ENCODE measurements around the gene KCNK10. TPM values are rescaled to one million over a fixed set of nuclear protein-coding genes. Genes with fewer than 3 reads are reported as not detected.

The KCNK10 gene
- 0.60 TPM for total RNA-seq

GRCh38 chr14:88323086-88323522 lies at the start of gene KCNK10:
TSS of gene KCNK10 (minus strand) at chr14:88323269. CDS start at chr14:88322798, 471 bp downstream.
- DNase-seq (ENCODE audit: low spot score), result no peak

GRCh38 chr14:88369496-88369895 lies 46.4 kb upstream of the KCNK10 start:
- no peak for DNase-seq (ENCODE audit: low spot score)

- DNase-seq (ENCODE audit: low spot score), result no peak
These were observed 41.8 kb upstream of the KCNK10 start for GRCh38 chr14:88364710-88365413.

GRCh38 chr14:88363644-88364043 lies 40.6 kb upstream of the KCNK10 start:
- DNase-seq (ENCODE audit: low spot score), result no peak

- DNase-seq (ENCODE audit: low spot score), result no peak
These were observed 36.4 kb upstream of the KCNK10 start for GRCh38 chr14:88359500-88359899.

- no peak for DNase-seq (ENCODE audit: low spot score)
These were observed 31.3 kb upstream of the KCNK10 start for GRCh38 chr14:88354358-88354757.

GRCh38 chr14:88352698-88353097 lies 29.6 kb upstream of the KCNK10 start:
- no peak for DNase-seq (ENCODE audit: low spot score)

GRCh38 chr14:88351966-88352691 lies 29.1 kb upstream of the KCNK10 start:
- DNase-seq (ENCODE audit: low spot score), result no peak

GRCh38 chr14:88348546-88348945 lies 25.5 kb upstream of the KCNK10 start:
- DNase-seq (ENCODE audit: low spot score), result no peak

GRCh38 chr14:88346048-88346639 lies 23.1 kb upstream of the KCNK10 start:
- DNase-seq (ENCODE audit: low spot score), result no peak

GRCh38 chr14:88342980-88343379 lies 19.9 kb upstream of the KCNK10 start:
- DNase-seq (ENCODE audit: low spot score), result no peak

GRCh38 chr14:88340357-88340756 lies 17.3 kb upstream of the KCNK10 start:
- DNase-seq (ENCODE audit: low spot score), result no peak

GRCh38 chr14:88333036-88333435 lies 10.0 kb upstream of the KCNK10 start:
- DNase-seq (ENCODE audit: low spot score), result no peak

- no peak for DNase-seq (ENCODE audit: low spot score)
These were observed 4.4 kb upstream of the KCNK10 start for GRCh38 chr14:88327497-88327896.

- DNase-seq (ENCODE audit: low spot score), result no peak
These were observed 3.5 kb upstream of the KCNK10 start for GRCh38 chr14:88326352-88327103.

GRCh38 chr14:88325883-88326282 lies 2.8 kb upstream of the KCNK10 start:
- no peak for DNase-seq (ENCODE audit: low spot score)

- no peak for DNase-seq (ENCODE audit: low spot score)
These were observed 1.9 kb upstream of the KCNK10 start for GRCh38 chr14:88324930-88325329.

GRCh38 chr14:88324491-88324890 lies 1.4 kb upstream of the KCNK10 start:
- no peak for DNase-seq (ENCODE audit: low spot score)

GRCh38 chr14:88323523-88324199 lies 592 bp upstream of the KCNK10 start:
- no peak for DNase-seq (ENCODE audit: low spot score)

GRCh38 chr14:88322504-88323085 lies 474 bp downstream of the KCNK10 start:
- DNase-seq (ENCODE audit: low spot score), result no peak

Data from mucosa of gallbladder (tissue), 1 donor.